ENCODE results near the gene IGSF9.

- TF ChIP-seq CTCF (IDR thresholded peaks at IDR 0.05) (no peak), POLR2A (IDR thresholded peaks at IDR 0.05) (no peak)
These were observed 66.3 kb downstream of the IGSF9 start for GRCh38 chr1:159879136-159879535.

Measured in uterus (tissue), 2 donors.